LNCaP clone FGC (cell line): Measurements from ENCODE around the gene HOXC11.

Source experiments
- DNase-seq: peaks from one replicate; pipeline ENCODE4 v3.0.0-alpha.2; 2011; ENCODE audit warnings: low read depth
- H3K4me3 ChIP-seq: 2 replicates; pipeline ENCODE4 v1.5.1; 2011; ENCODE audit warnings: mild to moderate bottlenecking, low read depth, low read length, control low read depth
- TF ChIP-seq, protein P1 (sequence below): IDR thresholded peaks from 2 replicates; pipeline ENCODE4 v1.5.1; 2012; ENCODE audit warnings: mild to moderate bottlenecking; ENCODE audit not compliant: control insufficient read depth, insufficient read depth; ENCODE audit errors: extremely low read depth

Gene HOXC11

DNA sequence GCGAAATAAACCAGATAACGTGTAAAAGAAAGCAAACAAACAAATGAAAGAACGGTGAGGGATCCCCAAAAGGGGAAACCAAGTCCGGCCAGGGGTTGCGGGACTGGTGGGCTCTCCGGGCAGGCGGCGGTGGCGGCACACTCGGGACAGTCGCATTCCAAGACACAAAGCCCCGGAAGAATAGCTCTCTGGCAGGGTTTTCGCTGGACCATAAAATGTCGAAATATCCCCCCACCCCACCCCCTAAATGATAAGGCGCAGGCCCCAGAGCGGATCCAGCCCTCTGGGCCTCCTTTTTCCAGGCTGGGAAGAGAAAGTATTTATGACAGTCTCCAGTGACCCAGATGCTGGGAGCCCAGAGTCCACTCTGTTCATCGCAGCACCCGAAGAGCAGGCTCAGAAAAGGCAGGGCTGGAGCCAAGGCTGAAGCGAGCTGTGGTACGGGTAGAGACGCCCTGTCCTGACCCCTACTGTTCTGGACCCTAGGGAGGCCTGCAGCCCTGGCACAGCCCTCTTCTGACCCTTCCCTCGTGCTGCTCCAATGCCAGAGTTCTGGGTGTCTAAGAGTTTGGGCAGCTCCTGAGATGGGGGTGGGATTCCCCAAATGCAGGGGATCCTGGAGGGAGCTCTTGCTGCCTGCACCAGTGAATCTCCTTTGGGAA lies 33.8 kb downstream of the HOXC11 start:
- TF ChIP-seq, protein P1, sequence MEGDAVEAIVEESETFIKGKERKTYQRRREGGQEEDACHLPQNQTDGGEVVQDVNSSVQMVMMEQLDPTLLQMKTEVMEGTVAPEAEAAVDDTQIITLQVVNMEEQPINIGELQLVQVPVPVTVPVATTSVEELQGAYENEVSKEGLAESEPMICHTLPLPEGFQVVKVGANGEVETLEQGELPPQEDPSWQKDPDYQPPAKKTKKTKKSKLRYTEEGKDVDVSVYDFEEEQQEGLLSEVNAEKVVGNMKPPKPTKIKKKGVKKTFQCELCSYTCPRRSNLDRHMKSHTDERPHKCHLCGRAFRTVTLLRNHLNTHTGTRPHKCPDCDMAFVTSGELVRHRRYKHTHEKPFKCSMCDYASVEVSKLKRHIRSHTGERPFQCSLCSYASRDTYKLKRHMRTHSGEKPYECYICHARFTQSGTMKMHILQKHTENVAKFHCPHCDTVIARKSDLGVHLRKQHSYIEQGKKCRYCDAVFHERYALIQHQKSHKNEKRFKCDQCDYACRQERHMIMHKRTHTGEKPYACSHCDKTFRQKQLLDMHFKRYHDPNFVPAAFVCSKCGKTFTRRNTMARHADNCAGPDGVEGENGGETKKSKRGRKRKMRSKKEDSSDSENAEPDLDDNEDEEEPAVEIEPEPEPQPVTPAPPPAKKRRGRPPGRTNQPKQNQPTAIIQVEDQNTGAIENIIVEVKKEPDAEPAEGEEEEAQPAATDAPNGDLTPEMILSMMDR, result no peak
- no peak overlapping the region for H3K4me3 ChIP-seq
- DNase-seq, result no peak

DNA sequence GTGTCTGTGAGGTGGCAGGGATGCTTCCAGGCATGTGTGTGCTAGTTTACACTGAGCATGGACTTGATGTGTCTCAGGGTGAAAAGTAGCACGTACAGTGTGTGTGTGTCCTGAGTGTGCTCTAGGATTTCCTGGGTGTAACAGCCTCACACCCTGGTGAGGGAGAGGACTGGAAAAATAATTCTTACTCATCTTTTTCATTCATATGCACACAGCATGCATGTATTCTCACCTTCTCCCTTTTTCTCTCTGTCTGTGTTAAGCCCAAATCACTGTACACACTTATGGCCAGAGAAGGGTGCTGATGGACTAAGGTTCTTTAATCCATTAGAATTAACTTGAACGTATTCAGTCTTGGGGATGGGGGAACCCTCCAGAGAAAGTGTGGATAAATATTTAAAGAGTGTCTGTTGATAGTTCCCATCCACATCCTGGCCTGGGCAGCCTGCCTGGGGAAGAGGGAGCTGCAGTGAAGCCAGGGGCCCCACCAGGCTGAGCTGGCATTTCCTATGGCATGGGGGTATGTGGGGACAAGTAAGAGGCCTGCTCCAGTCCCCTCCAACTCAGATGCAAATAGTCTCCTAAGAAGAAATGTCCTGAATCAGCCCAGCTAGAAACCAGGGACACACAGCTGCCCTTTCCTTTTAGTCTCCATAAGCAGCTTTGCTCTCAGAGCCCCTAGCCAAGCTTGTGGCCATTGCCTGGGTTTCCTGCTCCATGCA lies 34.8 kb downstream of the HOXC11 start:
- DNase-seq, result no peak
- H3K4me3 ChIP-seq, result no peak overlapping the region
- TF ChIP-seq, protein P1, result no peak

DNA sequence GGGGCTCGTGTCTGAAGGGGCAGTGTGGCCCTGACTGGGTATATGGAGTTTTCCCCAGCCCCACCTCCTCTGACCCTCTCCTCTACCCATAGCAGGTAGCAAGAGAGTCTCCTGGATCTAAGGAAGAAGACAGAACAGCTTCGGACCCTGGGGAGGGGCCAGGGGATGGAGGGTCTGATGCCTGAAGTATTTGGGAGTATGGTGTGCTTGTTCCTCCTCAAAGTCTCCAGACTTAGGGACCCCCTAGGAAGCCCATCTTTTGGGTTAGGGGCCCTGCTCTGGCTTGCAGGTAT lies 35.3 kb downstream of the HOXC11 start:
- TF ChIP-seq, protein P1, result no peak
- no peak for DNase-seq
- no peak overlapping the region for H3K4me3 ChIP-seq

DNA sequence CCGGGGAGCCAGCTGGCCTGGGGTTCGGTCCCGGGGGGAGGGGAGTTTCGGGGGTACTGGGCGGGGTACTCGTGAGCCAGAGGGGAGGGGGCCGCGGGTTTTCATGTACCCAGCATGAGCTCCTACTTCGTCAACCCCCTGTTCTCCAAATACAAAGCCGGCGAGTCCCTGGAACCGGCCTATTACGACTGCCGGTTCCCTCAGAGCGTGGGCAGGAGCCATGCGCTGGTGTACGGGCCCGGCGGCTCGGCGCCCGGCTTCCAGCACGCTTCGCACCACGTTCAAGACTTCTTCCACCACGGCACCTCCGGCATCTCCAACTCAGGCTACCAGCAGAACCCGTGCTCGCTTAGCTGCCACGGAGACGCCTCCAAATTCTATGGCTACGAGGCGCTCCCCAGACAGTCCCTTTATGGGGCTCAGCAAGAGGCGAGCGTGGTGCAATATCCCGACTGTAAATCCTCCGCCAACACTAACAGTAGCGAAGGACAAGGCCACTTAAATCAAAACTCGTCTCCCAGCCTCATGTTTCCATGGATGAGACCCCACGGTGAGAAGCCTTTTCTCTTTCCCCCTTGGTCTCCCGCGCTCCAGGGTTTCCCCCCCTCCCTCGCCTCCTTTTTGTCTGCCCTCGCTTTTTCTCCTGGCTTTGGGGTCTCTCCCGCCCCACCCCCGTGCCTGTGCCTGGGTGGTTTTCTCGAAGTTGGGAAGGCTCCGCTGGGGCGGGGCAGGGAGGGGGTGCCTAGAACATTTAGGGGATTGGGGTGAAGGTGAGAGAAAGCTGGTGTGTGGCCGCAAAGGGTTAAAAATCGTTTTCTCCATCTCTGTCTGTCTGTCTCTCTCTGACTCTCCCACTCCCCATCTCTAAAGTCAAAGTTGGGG lies 36.5 kb downstream of the HOXC11 start:
- no peak for DNase-seq
- H3K4me3 ChIP-seq, result no peak overlapping the region
- TF ChIP-seq, protein P1, result no peak

DNA sequence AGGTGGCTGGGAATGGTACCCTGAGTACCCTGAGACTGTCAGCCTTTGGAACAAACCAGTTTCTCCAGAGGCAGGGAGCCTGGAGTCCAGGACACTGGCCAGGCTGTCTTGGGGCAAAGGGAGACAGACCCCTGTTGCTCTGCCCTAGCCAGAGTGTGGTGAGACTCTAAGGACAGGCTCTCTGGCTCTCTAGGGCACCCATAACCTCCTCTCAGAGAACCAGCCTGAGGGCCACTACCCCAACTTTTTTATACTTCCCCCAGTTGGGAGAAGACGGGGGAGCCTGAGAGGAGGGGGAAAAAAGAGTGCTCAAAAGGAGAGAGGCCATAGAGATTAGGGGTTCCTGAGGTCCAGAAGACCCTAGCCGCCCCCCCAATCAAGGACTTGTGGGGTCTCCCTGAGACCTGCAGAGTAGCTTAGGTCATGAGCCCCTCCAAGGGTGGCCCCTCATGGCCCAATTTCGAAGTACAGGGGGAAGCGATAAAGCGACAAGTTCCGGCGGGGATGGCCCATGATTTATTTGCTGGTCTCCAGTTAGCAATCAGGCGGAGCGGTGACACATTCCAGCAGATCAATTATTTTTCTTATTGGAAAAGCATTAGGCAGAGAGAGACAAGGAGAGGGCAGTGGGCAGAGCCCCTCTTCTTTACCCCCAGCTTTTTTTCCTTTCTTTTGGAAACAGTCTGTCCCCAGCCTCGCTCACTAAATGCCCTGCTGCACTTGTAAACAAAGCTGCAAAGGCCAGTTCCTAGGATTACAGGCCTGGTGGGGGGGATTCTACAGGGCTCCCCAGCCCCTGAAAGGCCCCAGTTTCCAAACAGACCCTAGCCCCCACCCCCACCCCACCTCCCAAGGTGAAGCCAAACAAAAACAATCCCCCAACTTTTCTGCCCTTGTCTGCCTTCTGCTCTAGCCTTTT lies 37.4 kb downstream of the HOXC11 start:
- H3K4me3 ChIP-seq, result no peak overlapping the region
- TF ChIP-seq, protein P1, result no peak
- DNase-seq, result no peak

DNA sequence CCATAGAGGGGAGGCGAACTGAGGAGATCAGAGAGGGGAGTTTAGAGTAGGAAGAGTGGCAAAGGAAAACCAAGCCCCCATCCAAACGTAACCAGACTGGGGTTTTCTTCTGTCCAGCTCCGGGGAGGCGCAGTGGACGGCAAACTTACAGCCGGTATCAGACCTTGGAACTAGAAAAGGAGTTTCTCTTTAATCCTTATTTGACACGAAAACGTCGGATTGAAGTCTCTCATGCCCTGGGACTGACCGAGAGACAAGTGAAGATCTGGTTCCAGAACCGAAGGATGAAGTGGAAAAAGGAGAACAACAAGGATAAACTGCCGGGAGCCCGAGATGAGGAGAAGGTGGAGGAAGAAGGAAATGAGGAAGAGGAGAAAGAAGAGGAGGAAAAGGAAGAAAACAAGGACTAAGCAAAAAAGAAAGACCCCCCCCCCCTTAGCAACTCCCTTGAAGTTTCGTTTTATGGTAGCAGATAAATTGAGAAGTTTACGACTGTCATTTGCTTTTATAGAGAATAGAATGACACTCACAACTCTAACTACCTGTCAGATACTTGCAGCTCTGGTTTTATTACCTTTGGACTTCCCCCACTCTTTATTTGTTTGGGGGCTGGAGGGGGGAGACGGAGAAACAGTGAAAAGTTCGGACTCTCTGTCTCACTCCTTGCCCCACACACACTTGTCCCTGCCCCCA lies 38.2 kb downstream of the HOXC11 start:
- TF ChIP-seq, protein P1, result no peak
- no peak for DNase-seq
- H3K4me3 ChIP-seq, result no peak overlapping the region
